OCI-LY3 (cell line): ENCODE results near the gene LAD1.

Source experiments
- EZH2phosphoT487 ChIP-seq: fragments of 200-600 bp; shearing (Covaris generic); IDR thresholded peaks from 2 replicates; pipeline ENCODE4 v1.6.1; 2018; ENCODE audit warnings: antibody characterized with exemption, mixed run types, low read depth
- TF ChIP-seq, protein P1 (sequence below): fragments of 200-600, 300-600 bp; sonication (generic); IDR thresholded peaks from 2 replicates; pipeline ENCODE4 v1.5.1; 2014; ENCODE audit warnings: antibody characterized with exemption, low read length, low read depth

DNA sequence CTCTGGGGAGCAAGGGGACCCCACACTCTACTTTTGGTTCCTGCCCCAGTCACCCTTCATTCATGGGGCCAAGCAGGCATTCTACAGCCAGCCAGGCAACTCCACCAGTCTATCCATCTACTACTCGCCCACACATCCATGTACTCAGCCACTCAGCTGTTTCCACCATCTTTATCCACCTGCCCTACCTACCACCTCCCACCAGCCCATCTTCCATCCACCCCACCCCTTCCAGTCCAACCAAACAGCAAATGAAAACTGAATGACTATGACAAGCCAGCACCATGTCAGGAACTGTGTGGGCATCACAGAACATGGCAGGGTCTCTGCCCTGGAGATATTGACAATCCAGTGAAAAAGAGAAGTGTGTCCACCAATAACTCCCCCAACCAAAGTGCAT is 7.9 kb downstream of the LAD1 start:
- TF ChIP-seq, protein P1, sequence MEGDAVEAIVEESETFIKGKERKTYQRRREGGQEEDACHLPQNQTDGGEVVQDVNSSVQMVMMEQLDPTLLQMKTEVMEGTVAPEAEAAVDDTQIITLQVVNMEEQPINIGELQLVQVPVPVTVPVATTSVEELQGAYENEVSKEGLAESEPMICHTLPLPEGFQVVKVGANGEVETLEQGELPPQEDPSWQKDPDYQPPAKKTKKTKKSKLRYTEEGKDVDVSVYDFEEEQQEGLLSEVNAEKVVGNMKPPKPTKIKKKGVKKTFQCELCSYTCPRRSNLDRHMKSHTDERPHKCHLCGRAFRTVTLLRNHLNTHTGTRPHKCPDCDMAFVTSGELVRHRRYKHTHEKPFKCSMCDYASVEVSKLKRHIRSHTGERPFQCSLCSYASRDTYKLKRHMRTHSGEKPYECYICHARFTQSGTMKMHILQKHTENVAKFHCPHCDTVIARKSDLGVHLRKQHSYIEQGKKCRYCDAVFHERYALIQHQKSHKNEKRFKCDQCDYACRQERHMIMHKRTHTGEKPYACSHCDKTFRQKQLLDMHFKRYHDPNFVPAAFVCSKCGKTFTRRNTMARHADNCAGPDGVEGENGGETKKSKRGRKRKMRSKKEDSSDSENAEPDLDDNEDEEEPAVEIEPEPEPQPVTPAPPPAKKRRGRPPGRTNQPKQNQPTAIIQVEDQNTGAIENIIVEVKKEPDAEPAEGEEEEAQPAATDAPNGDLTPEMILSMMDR: no peak
- TF ChIP-seq EZH2phosphoT487: no peak
